Measurements from ENCODE around the gene MCRIP1. TPM values are rescaled to one million over a fixed set of nuclear protein-coding genes. Genes with fewer than 3 reads are reported as not detected.

The MCRIP1 gene
- total RNA-seq, 1 experiment from 2014 or later = 35.6 TPM

DNA sequence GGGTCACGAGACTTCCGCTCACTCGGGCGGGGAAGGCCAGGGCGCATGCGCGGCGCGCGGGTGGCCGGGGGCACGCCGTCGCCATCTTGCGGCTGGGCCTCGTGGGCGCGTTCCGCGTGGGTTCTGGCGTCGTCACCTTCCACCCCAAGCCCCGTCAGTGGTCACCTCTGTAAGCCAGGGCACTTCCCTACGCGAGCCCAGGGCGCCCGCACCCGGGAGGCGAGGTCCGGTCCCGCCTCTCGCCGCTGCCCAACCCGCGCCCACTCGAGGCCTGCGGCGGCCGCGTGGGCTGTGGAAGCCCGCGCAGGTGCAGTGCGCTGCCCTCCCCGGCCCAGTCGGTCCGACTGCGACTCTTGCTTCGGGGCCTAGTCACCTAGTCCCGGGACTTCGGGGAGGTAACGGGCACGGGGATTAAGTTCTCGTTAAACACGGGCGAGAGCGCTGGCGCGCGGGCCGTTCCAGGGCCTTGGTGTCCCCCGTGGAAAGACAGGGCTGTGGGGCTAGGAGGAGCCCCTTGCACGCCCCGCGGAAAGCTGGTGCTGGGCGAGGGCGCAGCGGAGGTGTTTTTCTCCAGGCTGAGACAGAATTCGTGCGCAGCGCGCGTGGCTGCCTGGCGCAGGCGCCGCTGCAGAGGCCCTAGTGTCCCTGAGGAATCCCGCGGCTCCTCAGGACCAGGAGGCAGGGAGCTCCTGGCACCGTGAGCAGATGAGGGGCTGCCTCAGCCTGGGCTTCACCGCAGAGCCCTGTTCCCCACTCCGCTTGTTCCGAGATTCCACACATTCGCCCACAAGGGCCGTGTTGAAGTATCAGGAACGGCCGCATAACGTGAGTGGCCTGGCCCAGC lies 38.5 kb upstream of the MCRIP1 start:
- TF ChIP-seq, protein P1, sequence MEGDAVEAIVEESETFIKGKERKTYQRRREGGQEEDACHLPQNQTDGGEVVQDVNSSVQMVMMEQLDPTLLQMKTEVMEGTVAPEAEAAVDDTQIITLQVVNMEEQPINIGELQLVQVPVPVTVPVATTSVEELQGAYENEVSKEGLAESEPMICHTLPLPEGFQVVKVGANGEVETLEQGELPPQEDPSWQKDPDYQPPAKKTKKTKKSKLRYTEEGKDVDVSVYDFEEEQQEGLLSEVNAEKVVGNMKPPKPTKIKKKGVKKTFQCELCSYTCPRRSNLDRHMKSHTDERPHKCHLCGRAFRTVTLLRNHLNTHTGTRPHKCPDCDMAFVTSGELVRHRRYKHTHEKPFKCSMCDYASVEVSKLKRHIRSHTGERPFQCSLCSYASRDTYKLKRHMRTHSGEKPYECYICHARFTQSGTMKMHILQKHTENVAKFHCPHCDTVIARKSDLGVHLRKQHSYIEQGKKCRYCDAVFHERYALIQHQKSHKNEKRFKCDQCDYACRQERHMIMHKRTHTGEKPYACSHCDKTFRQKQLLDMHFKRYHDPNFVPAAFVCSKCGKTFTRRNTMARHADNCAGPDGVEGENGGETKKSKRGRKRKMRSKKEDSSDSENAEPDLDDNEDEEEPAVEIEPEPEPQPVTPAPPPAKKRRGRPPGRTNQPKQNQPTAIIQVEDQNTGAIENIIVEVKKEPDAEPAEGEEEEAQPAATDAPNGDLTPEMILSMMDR (IDR thresholded peaks at IDR 0.05; ENCODE audit: unreplicated experiment) = peak; percentile 28
- ChIA-PET POLR2A (interaction anchor here (0.6 to 4.1 kb wide), 15 partner anchors 10 to 166 kb away, joined by 3 to 27 read pairs (median 11); partner anchors contain the start of genes ALYREF, DCXR, P4HB and PYCR1), CTCF (interaction anchor here (1.0 kb wide), 1 partner anchor 14 kb away, joined by 6 read pairs; no protein-coding TSS in a partner anchor)
- peak; percentile 89 for DNase-seq (ENCODE audit: unreplicated experiment)
- Mint-ChIP-seq H3K4me1 (ENCODE audit: insufficient read depth, unreplicated experiment) (peaks cover 18% of the 10 kb centered on the region), H3K27ac (ENCODE audit: low read depth, unreplicated experiment) (peak overlapping the region; percentile 88), H3K36me3 (ENCODE audit: insufficient read depth, unreplicated experiment) (peaks cover 52% of the 10 kb centered on the region), H3K4me3 (ENCODE audit: unreplicated experiment) (peak overlapping the region; percentile 78), H3K9me3 (ENCODE audit: unreplicated experiment) (no peaks in the 10 kb centered on the region), H3K27me3 (ENCODE audit: insufficient read depth, unreplicated experiment) (no peaks in the 10 kb centered on the region)
- TSS peak; percentile 68 for BruUV-seq (replicated peaks)
- intact Hi-C loops (cut with micrococcal nuclease) = no loop called here

DNA sequence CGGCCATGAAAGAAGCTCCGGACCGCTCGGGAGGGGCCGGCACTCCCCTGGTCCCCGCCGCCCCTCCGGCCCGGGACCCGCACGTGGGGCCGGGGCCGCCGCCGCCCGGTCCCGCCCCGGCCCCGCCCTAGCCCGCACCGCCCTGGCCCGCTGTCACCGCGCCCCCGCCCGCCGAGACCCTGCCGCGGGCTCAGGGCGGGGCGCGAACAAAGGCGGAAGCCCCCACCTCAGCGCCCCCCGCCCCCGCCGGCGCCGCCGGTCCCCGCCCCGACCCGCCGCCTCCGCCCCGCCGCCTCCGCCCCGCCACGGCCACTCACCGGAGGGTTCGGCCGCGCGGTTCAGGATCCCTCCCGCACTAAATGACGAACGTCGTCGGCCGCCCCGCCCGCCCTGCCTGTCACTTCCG lies 37.9 kb upstream of the MCRIP1 start, which contains the start of gene ARHGDIA:
Gene ARHGDIA, minus strand, starts transcription at position 357 of the 406 bp plus-strand sequence. CDS start 1,407 bp downstream, outside the sequence.
- H3K9me3 Mint-ChIP-seq (ENCODE audit: unreplicated experiment) = no peaks in the 10 kb centered on the region
- no peak for DNase-seq (ENCODE audit: unreplicated experiment)
- peaks cover 58% of the 10 kb centered on the region for H3K36me3 Mint-ChIP-seq (ENCODE audit: insufficient read depth, unreplicated experiment)
- H3K27me3 Mint-ChIP-seq (ENCODE audit: insufficient read depth, unreplicated experiment) = no peaks in the 10 kb centered on the region
- TF ChIP-seq, protein P1 (IDR thresholded peaks at IDR 0.05; ENCODE audit: unreplicated experiment) = no peak
- ChIA-PET CTCF (no interaction called here), POLR2A (interaction anchor here (0.6 to 4.1 kb wide), 9 partner anchors 9 to 318 kb away, joined by 3 to 27 read pairs (median 14); partner anchors contain the start of genes ARL16, HGS and P4HB)
- peaks cover 18% of the 10 kb centered on the region for H3K4me1 Mint-ChIP-seq (ENCODE audit: insufficient read depth, unreplicated experiment)
- no TSS peak for BruUV-seq (replicated peaks)
- H3K27ac Mint-ChIP-seq (ENCODE audit: low read depth, unreplicated experiment) = peak within 1 kb of the TSS; percentile 88
- peak within 1 kb of the TSS; percentile 78 for H3K4me3 Mint-ChIP-seq (ENCODE audit: unreplicated experiment)
- intact Hi-C loops (cut with micrococcal nuclease) = no loop called here

DNA sequence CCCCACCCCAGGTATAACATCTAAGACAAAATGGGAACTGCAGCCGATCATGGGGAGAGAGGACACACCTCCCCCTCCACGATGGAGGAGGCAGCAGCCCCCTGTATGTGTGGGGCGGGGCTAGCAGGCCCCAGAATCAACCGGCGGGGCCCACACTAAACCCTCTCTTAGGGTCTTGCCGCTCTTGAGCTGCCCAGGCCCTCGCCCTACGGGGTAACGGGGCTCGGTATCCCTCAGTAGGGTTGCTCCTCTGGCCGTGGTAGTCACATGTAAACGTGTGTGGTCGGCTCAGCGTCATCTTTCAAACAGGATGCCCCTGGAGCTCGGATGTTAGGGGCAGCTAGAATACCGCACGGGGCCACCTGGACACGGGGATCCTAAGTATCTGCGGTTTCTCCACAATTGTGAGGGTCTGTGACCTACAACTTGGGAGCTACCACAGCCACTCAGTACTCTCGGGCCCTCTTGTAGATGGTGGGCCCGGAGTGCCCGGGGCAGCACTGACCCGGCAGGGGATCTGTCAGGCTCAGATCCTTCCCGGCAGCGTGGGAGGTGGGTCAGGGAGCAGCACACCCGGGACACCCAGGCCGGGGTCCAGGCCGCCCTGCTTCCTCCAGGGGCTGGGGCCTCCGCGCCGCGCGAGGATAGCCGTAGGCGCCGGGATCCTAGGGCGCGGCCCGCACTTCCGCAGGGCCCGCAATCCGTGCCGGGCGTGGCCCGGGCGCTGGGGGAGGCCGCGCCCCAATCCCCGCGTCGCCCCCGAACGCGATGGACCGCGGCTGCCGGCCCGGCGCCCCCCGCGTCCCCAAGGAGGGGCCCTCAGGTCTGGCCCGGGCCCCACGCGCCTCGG lies 37.3 kb upstream of the MCRIP1 start:
- Mint-ChIP-seq H3K4me3 (ENCODE audit: unreplicated experiment) (peak overlapping the region; percentile 72), H3K27me3 (ENCODE audit: insufficient read depth, unreplicated experiment) (no peaks in the 10 kb centered on the region), H3K36me3 (ENCODE audit: insufficient read depth, unreplicated experiment) (peaks cover 64% of the 10 kb centered on the region), H3K9me3 (ENCODE audit: unreplicated experiment) (no peaks in the 10 kb centered on the region), H3K4me1 (ENCODE audit: insufficient read depth, unreplicated experiment) (peaks cover 18% of the 10 kb centered on the region), H3K27ac (ENCODE audit: low read depth, unreplicated experiment) (peak overlapping the region; percentile 69)
- no TSS peak for BruUV-seq (replicated peaks)
- intact Hi-C loops (cut with micrococcal nuclease) = no loop called here
- ChIA-PET CTCF (interaction anchor here (0.6 to 0.7 kb wide), 2 partner anchors 41 to 111 kb away, joined by 3 read pairs; no protein-coding TSS in a partner anchor), POLR2A (interaction anchor here (0.6 to 4.1 kb wide), 14 partner anchors 9 to 318 kb away, joined by 3 to 27 read pairs (median 8); partner anchors contain the start of genes ARL16, HGS, MCRIP1 and MRPL12)
- peak; percentile 53 for DNase-seq (ENCODE audit: unreplicated experiment)
- TF ChIP-seq, protein P1 (IDR thresholded peaks at IDR 0.05; ENCODE audit: unreplicated experiment) = no peak

Data from MCF 10A (cell line).